Activated CD4-positive, alpha-beta T cell treated with anti-CD3 and anti-CD28 coated beads, Interleukin-2, amount 50 U/mL, for 16 hours (primary cell): Measurements from ENCODE around the gene F2.
"Not testable (repeated sequence)": the region's sequence is repeated elsewhere in the genome, so short reads cannot be mapped to it uniquely, and the experiment has no call there.

Experiments used
- DNase-seq: peaks from one replicate; pipeline ENCODE4 v3.0.0-alpha.2; 2020

F2 gene

GRCh38 chr11:46719048-46719542, at the start of gene F2:
TSS of gene F2 (plus strand) at chr11:46719213. CDS start at chr11:46719236, 23 bp downstream.
- no peak for DNase-seq

GRCh38 chr11:46669711-46670139, 49.3 kb upstream of the F2 start:
- no peak for DNase-seq

GRCh38 chr11:46670521-46670920, 48.5 kb upstream of the F2 start:
- not testable (repeated sequence) for DNase-seq

- DNase-seq: no peak
These were observed 47.1 kb upstream of the F2 start for GRCh38 chr11:46671958-46672315.

- no peak for DNase-seq
These were observed 46.6 kb upstream of the F2 start for GRCh38 chr11:46672381-46672839.

GRCh38 chr11:46673713-46674462, 45.1 kb upstream of the F2 start:
- DNase-seq: no peak

GRCh38 chr11:46674463-46675287, 44.3 kb upstream of the F2 start:
- no peak for DNase-seq

GRCh38 chr11:46675288-46675851, 43.6 kb upstream of the F2 start:
- DNase-seq: no peak

- DNase-seq: no peak
These were observed 43.1 kb upstream of the F2 start for GRCh38 chr11:46675949-46676348.

- DNase-seq: no peak
These were observed 42.4 kb upstream of the F2 start for GRCh38 chr11:46676436-46677158.

- no peak for DNase-seq
These were observed 41.8 kb upstream of the F2 start for GRCh38 chr11:46677169-46677568.

- no peak for DNase-seq
These were observed 40.8 kb upstream of the F2 start for GRCh38 chr11:46677991-46678740.

GRCh38 chr11:46678741-46679130, 40.3 kb upstream of the F2 start:
- no peak for DNase-seq

- DNase-seq: no peak
These were observed 39.5 kb upstream of the F2 start for GRCh38 chr11:46679241-46680163.

GRCh38 chr11:46680164-46680760, 38.8 kb upstream of the F2 start:
- DNase-seq: no peak

- DNase-seq: no peak
These were observed 38.2 kb upstream of the F2 start for GRCh38 chr11:46680815-46681214.

- DNase-seq: no peak
These were observed 37.2 kb upstream of the F2 start for GRCh38 chr11:46681814-46682213.

- no peak for DNase-seq
These were observed 36.0 kb upstream of the F2 start for GRCh38 chr11:46682773-46683752.

GRCh38 chr11:46684367-46684766, 34.6 kb upstream of the F2 start:
- no peak for DNase-seq
